Panc1 (cell line): ENCODE data around the gene CYP27B1. TPM values are rescaled to one million over a fixed set of nuclear protein-coding genes. Genes with fewer than 3 reads are reported as not detected.

Source experiments
- ATAC-seq: fragments of 200-7000 bp; cut with Tn5 transposase; 2 replicates; pipeline ENCODE4 v1.9.1; 2020; ENCODE audit warnings: mild to moderate bottlenecking, moderate library complexity
- BruUV-seq: library from RNA; stranded (reverse); fragments of 400-500 nt; replicated peaks from 2 replicates; lab custom pipeline; 2021; lab: Mats Ljungman, UMichigan
- CTCF ChIA-PET: fragments of 300-600 bp; sonication (Branson Sonifier 250); formaldehyde crosslinking; loops from one replicate; lab custom pipeline; 2022; ENCODE audit warnings: antibody characterized with exemption; lab: Charles Lee
- POLR2A ChIA-PET: fragments of 300-600 bp; sonication (Branson Sonifier 250); formaldehyde crosslinking; loops from one replicate; lab custom pipeline; 2022; ENCODE audit warnings: antibody characterized with exemption; lab: Charles Lee
- DNase-seq: peaks from one replicate; pipeline ENCODE4 v3.0.0-alpha.2; 2010; ENCODE audit warnings: low read depth, low spot score
- H3K27ac ChIP-seq: 2 replicates; pipeline ENCODE4 v1.5.1; 2011; ENCODE audit warnings: mild to moderate bottlenecking, low read length, inconsistent platforms
- H3K27me3 ChIP-seq: fragments of 200-500 bp; sonication (Bioruptor generic); 2 replicates; pipeline ENCODE4 v1.6.0; 2014; ENCODE audit warnings: low read length, inconsistent platforms; ENCODE audit not compliant: control insufficient read depth, insufficient read depth
- H3K36me3 ChIP-seq: fragments of 200-500 bp; sonication (Bioruptor generic); 2 replicates; pipeline ENCODE4 v1.5.1; 2014; ENCODE audit warnings: inconsistent platforms, mild to moderate bottlenecking, low read length, moderate library complexity; ENCODE audit not compliant: control insufficient read depth, insufficient read depth
- H3K4me1 ChIP-seq: 2 replicates; pipeline ENCODE4 v1.5.1; 2011; ENCODE audit warnings: inconsistent platforms, mild to moderate bottlenecking, low read length, moderate library complexity; ENCODE audit not compliant: control insufficient read depth, insufficient read depth
- H3K4me3 ChIP-seq, 2 experiments: 2 replicates each; pipeline ENCODE4 v1.5.1; 2011 to 2012; ENCODE audit warnings: low read depth in 2 of 2, low read length in 2 of 2, mild to moderate bottlenecking in 2 of 2, inconsistent platforms in 1 of 2, moderate library complexity in 1 of 2
- H3K9me3 ChIP-seq: fragments of 200-500 bp; sonication (Bioruptor generic); 2 replicates; pipeline ENCODE4 v1.5.1; 2014; ENCODE audit warnings: low read depth, mild to moderate bottlenecking, inconsistent platforms, low read length, moderate library complexity; ENCODE audit not compliant: control insufficient read depth, insufficient read depth
- CTCF ChIP-seq: fragments of 450-650 bp; IDR thresholded peaks from 2 replicates; pipeline ENCODE4 v1.5.1; 2017; ENCODE audit warnings: mild to moderate bottlenecking
- POLR2AphosphoS5 ChIP-seq: IDR thresholded peaks from 2 replicates; pipeline ENCODE4 v1.6.1; 2012; ENCODE audit warnings: mild to moderate bottlenecking, low read depth, low read length, moderate library complexity
- REST ChIP-seq, 2 experiments: IDR thresholded peaks; 2 replicates each; pipeline ENCODE4 v1.6.1; 2011 to 2012; ENCODE audit warnings: low read depth in 2 of 2, control low read depth in 1 of 2, low read length in 1 of 2, mild to moderate bottlenecking in 1 of 2, moderate library complexity in 1 of 2; ENCODE audit not compliant: insufficient read depth in 1 of 2
- SIN3A ChIP-seq: IDR thresholded peaks from 2 replicates; pipeline ENCODE4 v1.6.1; 2012; ENCODE audit warnings: low read depth, mild to moderate bottlenecking, low read length, moderate library complexity, borderline replicate concordance; ENCODE audit not compliant: insufficient read depth
- TCF7L2 ChIP-seq: IDR thresholded peaks from 2 replicates; pipeline ENCODE4 v1.6.1; 2011; ENCODE audit warnings: mild to moderate bottlenecking, low read depth, low read length, inconsistent platforms
- in situ Hi-C: cut with HindIII; loops from 2 replicates; pipeline ENCODE4 v1.10.0; 2016; ENCODE audit warnings: low sequenced_read_pairs, low pct_unique_long_range_greater_than_20kb
- intact Hi-C: fragments of 100-400 bp; cut with micrococcal nuclease; formaldehyde crosslinking; loops from one replicate; pipeline ENCODE4 v1.10.0; 2022; ENCODE audit not compliant: unreplicated experiment
- total RNA-seq: library from RNA; stranded (reverse); gene quantifications from one replicate; pipeline ENCODE4 v1.2.1, GENCODE V29; 2021; ENCODE audit not compliant: unreplicated experiment

Gene CYP27B1
- total RNA-seq, 1 experiment from 2014 or later: 4.0 TPM

GRCh38 chr12:57732270-57732669, 34.6 kb downstream of the CYP27B1 start:
- intact Hi-C loops (no loop called here), in situ Hi-C loops (no loop called here)
- DNase-seq (no peak), ATAC-seq (no peak)
- Histone ChIP-seq H3K4me1 (peaks cover 7% of the 10 kb centered on the region; the same call in 1 of the 2 replicates), H3K36me3 (no peaks in the 10 kb centered on the region), H3K27ac (no peak overlapping the region), H3K9me3 (no peaks in the 10 kb centered on the region), H3K27me3 (no peaks in the 10 kb centered on the region; the same call in 1 of the 2 replicates), H3K4me3 (no peak overlapping the region)
- POLR2A ChIA-PET: no interaction called here
- CTCF ChIA-PET: no interaction called here
- no peak for TF ChIP-seq REST (IDR thresholded peaks at IDR 0.05; ENCODE audit: insufficient read depth in 1 of 2, low read depth in 2 of 2, low read length in 1 of 2)
- no peak for TF ChIP-seq POLR2AphosphoS5
- no peak for TF ChIP-seq SIN3A
- no peak for TF ChIP-seq TCF7L2
- no peak for TF ChIP-seq CTCF
- BruUV-seq: no TSS peak

GRCh38 chr12:57731411-57732080, 35.3 kb downstream of the CYP27B1 start:
- no TSS peak for BruUV-seq
- Histone ChIP-seq H3K4me1 (peaks cover 8% of the 10 kb centered on the region; the same call in 1 of the 2 replicates), H3K27ac (no peak overlapping the region), H3K4me3 (no peak overlapping the region), H3K36me3 (no peaks in the 10 kb centered on the region), H3K27me3 (no peaks in the 10 kb centered on the region), H3K9me3 (no peaks in the 10 kb centered on the region)
- intact Hi-C loops (no loop called here), in situ Hi-C loops (no loop called here)
- TF ChIP-seq SIN3A (no peak), REST (IDR thresholded peaks at IDR 0.05; ENCODE audit: insufficient read depth in 1 of 2, low read depth in 2 of 2, low read length in 1 of 2) (no peak), TCF7L2 (no peak), CTCF (no peak), POLR2AphosphoS5 (no peak)
- ChIA-PET POLR2A (no interaction called here), CTCF (no interaction called here)
- ATAC-seq (no peak), DNase-seq (no peak)
